CD4-positive, alpha-beta T cell treated with Interleukin-17A for 1 hour (primary cell): ENCODE data around the gene MYRFL.

Experiments used
- DNase-seq: peaks from one replicate; pipeline ENCODE4 v3.0.0-alpha.2; 2020

MYRFL gene

GRCh38 chr12:69900720-69901131, 75.7 kb downstream of the MYRFL start:
- DNase-seq, result peak; percentile 66

- DNase-seq, result no peak
Measured at GRCh38 chr12:69901221-69901905, 76.3 kb downstream of the MYRFL start.

GRCh38 chr12:69903548-69903947, 78.5 kb downstream of the MYRFL start:
- no peak for DNase-seq

GRCh38 chr12:69904777-69905176, 79.8 kb downstream of the MYRFL start:
- DNase-seq, result no peak

GRCh38 chr12:69905801-69906200, 80.8 kb downstream of the MYRFL start:
- no peak for DNase-seq

- DNase-seq, result no peak
Measured at GRCh38 chr12:69906411-69907216, 81.6 kb downstream of the MYRFL start.

GRCh38 chr12:69908203-69908602, 83.2 kb downstream of the MYRFL start:
- no peak for DNase-seq

GRCh38 chr12:69910694-69911093, 85.7 kb downstream of the MYRFL start:
- no peak for DNase-seq

GRCh38 chr12:69913526-69913925, 88.5 kb downstream of the MYRFL start:
- no peak for DNase-seq

GRCh38 chr12:69915964-69916363, 90.9 kb downstream of the MYRFL start:
- no peak for DNase-seq

- no peak for DNase-seq
Measured at GRCh38 chr12:69916544-69917235, 91.7 kb downstream of the MYRFL start.

- DNase-seq, result no peak
Measured at GRCh38 chr12:69918287-69918686, 93.3 kb downstream of the MYRFL start.

GRCh38 chr12:69919495-69919894, 94.5 kb downstream of the MYRFL start:
- DNase-seq, result no peak

GRCh38 chr12:69921831-69922230, 96.8 kb downstream of the MYRFL start:
- DNase-seq, result no peak

GRCh38 chr12:69922999-69923398, 98.0 kb downstream of the MYRFL start:
- no peak for DNase-seq

- DNase-seq, result no peak
Measured at GRCh38 chr12:69925291-69925690, 100.3 kb downstream of the MYRFL start.

- no peak for DNase-seq
Measured at GRCh38 chr12:69927164-69927563, 102.1 kb downstream of the MYRFL start.

- no peak for DNase-seq
Measured at GRCh38 chr12:69929125-69929524, 104.1 kb downstream of the MYRFL start.

- DNase-seq, result no peak
Measured at GRCh38 chr12:69929531-69929930, 104.5 kb downstream of the MYRFL start.

GRCh38 chr12:69931569-69931968, 106.5 kb downstream of the MYRFL start:
- DNase-seq, result no peak

GRCh38 chr12:69932154-69932553, 107.1 kb downstream of the MYRFL start:
- no peak for DNase-seq

- no peak for DNase-seq
Measured at GRCh38 chr12:69932676-69933552, 107.9 kb downstream of the MYRFL start.

GRCh38 chr12:69934011-69934410, 109.0 kb downstream of the MYRFL start:
- DNase-seq, result no peak
